ENCODE measurements around the gene MTRR. TPM values are rescaled to one million over a fixed set of nuclear protein-coding genes. Genes with fewer than 3 reads are reported as not detected.

Gene MTRR
- total and polyA plus RNA-seq, 9 of the 15 experiments (the other 6 are each of a cell fraction or from before 2014, with no cell fraction given), result 39.3 to 84.6 (median 66.2) TPM

DNA sequence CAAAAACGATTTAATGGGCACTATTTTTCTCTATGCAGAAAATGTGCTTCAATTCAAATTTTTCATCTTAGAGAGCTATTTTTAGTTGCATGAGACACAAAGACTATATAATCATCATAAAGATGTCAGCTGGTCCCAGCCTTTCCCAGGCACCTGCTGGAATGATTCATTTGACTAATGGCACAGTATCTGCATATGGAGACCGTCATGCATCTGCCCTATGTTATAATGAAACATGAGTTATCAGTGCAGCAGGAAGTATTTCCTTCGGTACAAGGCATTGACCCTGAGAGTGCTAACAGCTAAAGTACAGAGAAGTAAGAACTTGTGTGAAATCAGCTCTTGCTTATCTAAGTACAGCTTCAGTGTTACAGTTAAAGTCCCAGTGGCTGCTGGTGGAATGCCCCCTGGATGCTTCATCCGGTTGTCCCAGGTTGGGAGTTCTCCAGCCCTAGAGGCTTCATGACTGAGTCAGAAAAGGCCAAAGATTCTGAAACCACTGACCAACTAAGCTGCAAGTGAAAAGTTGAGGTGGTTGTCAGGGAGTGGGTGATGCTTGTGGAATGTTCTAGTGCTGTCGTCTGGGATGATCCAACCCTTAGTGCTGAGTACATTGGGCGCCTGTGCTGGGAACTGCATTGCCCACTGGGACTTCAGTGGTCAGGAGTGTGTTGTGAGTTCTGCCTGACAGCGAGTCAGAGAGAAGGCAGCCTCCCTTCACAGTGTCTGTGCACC, 57.2 kb downstream of the MTRR start:
- FAIRE-seq (no peak), ATAC-seq (no peak), DNase-seq (ENCODE audit: extremely low read depth in 1 of 4, low spot score in 3 of 4) (no peak)
- Histone ChIP-seq H3K9me1 (ENCODE audit: control insufficient read depth, insufficient read depth, low read length) (no peaks in the 10 kb centered on the region), H3K27ac (ENCODE audit: extremely low read depth, low read depth, low read length) (no peak overlapping the region), H3K4me3 (no peak overlapping the region), H3K79me2 (ENCODE audit: control insufficient read depth, insufficient read depth, low read length) (no peaks in the 10 kb centered on the region), H3K4me1 (replicated peaks in 1 of 2; ENCODE audit: control insufficient read depth in 2 of 2, insufficient read depth in 2 of 2, low read length in 2 of 2) (no peaks in the 10 kb centered on the region), H3K27me3 (ENCODE audit: control insufficient read depth in 2 of 2, insufficient read depth in 2 of 2, low read length in 2 of 2) (peaks cover 0 to 2% of the 10 kb centered on the region in 2 experiments; a peak in 2 of 5 replicates), H2AFZ (ENCODE audit: low read depth, low read length) (no peak overlapping the region), H3K9me3 (replicated peaks; ENCODE audit: control insufficient read depth, insufficient read depth, low read depth, low read length) (no peaks in the 10 kb centered on the region), H3K4me2 (ENCODE audit: insufficient read depth, low read length) (no peak overlapping the region), H3K36me3 (ENCODE audit: control insufficient read depth, insufficient read depth, low read length) (no peaks in the 10 kb centered on the region), H3K9ac (ENCODE audit: insufficient read depth in 1 of 2, low read depth in 2 of 2, low read length in 2 of 2) (no peak overlapping the region), H4K20me1 (replicated peaks; ENCODE audit: control insufficient read depth, insufficient read depth, low read length) (no peaks in the 10 kb centered on the region)
- ChIA-PET POLR2A (interaction anchor here (0.8 kb wide), 1 partner anchor 138 kb away, joined by 4 read pairs; no protein-coding TSS in a partner anchor), CTCF (ENCODE audit: low intra/inter-chr PET ratio) (no interaction called here)
- under 1% methylated on average over 7 of the region's 7 CpGs for WGBS (ENCODE audit: insufficient coverage, low coverage, missing lambda C conversion rate)
- BruUV-seq (replicated peaks), result no TSS peak
- intact Hi-C loops (cut with micrococcal nuclease), result loop anchor here (5.0 to 10.0 kb wide), 3 partner anchors 121 to 1619 kb away; partner anchors contain the start of gene SEMA5A
- in situ Hi-C loops (cut with MboI), result loop anchor here (10.0 kb wide), 1 partner anchor 1279 kb away; no protein-coding TSS in a partner anchor
- TF ChIP-seq MCM3 (IDR thresholded peaks at IDR 0.05), result no peak
- TF ChIP-seq, protein P1, sequence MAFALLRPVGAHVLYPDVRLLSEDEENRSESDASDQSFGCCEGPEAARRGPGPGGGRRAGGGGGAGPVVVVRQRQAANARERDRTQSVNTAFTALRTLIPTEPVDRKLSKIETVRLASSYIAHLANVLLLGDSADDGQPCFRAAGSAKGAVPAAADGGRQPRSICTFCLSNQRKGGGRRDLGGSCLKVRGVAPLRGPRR (CRISPR knock-in tag; IDR thresholded peaks at IDR 0.05), result no peak
- TF ChIP-seq PCBP2 (IDR thresholded peaks at IDR 0.05; ENCODE audit: low read depth, low read length, poor library complexity, severe bottlenecking), result no peak
- no peak for TF ChIP-seq ZNF384 (IDR thresholded peaks at IDR 0.05; ENCODE audit: low read depth, low read length)
- TF ChIP-seq SETDB1 (IDR thresholded peaks at IDR 0.05; ENCODE audit: low read length), result no peak
- TF ChIP-seq COPS2 (conservative IDR thresholded peaks at IDR 0.05), result no peak
- TF ChIP-seq HNRNPL (IDR thresholded peaks at IDR 0.05; ENCODE audit: low read depth, low read length), result no peak
- TF ChIP-seq MCM2 (IDR thresholded peaks at IDR 0.05; ENCODE audit: low read depth), result no peak
- no peak for TF ChIP-seq ZC3H8 (IDR thresholded peaks at IDR 0.05)
- TF ChIP-seq, protein P2, sequence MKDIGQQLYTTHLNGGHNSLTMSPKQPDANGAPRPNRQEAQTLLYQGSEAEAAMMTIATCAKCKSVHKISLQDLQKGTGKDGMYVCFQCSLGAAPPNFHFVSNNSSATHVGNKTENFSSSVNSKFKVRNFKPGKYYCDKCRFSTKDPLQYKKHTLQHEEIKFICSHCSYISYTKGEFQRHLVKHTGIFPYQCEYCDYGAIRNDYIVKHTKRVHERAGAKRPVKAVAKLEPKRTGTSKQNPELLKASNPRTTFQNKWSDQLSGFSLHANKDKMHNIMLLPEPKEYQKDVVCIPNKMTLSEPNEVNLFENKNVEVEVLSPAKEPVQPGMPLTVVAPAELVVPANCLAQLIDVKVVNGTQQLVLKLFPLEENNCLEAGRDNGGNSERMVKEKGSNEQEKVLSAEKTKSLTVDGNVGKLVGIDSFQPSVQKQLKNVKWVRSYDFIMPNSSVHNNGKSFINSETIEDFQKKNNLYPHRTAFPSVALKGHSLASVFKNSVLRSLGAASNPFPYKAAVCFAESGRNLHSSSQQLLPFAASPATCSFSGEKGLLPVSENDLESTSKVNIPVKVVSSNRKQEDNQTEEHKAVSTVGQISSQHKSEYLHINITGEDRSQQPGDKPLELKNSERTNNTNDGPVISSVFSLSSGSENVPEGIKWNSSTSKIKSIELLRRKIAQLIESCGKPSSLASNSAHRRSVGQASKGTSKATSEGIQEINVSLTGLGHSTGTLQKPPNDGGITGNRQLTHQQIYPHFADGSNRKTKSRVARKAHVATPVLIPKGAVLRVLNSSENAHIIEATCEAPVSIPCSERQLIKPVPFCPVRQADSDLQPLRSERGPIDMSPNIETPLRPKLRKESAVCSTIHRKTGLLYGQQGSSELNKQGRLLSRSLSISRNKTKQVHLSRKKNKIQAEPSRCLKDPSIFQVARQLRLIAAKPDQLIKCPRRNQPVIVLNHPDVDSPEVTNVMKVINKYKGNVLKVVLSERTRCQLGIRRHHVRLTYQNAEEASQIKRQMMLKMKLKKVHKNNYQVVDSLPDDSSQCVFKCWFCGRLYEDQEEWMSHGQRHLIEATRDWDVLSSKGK (CRISPR knock-in tag; IDR thresholded peaks at IDR 0.05), result no peak
- TF ChIP-seq, protein P3, sequence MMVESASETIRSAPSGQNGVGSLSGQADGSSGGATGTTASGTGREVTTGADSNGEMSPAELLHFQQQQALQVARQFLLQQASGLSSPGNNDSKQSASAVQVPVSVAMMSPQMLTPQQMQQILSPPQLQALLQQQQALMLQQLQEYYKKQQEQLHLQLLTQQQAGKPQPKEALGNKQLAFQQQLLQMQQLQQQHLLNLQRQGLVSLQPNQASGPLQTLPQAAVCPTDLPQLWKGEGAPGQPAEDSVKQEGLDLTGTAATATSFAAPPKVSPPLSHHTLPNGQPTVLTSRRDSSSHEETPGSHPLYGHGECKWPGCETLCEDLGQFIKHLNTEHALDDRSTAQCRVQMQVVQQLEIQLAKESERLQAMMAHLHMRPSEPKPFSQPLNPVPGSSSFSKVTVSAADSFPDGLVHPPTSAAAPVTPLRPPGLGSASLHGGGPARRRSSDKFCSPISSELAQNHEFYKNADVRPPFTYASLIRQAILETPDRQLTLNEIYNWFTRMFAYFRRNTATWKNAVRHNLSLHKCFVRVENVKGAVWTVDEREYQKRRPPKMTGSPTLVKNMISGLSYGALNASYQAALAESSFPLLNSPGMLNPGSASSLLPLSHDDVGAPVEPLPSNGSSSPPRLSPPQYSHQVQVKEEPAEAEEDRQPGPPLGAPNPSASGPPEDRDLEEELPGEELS (CRISPR knock-in tag; IDR thresholded peaks at IDR 0.05; ENCODE audit: borderline replicate concordance), result no peak
- TF ChIP-seq, protein P4, sequence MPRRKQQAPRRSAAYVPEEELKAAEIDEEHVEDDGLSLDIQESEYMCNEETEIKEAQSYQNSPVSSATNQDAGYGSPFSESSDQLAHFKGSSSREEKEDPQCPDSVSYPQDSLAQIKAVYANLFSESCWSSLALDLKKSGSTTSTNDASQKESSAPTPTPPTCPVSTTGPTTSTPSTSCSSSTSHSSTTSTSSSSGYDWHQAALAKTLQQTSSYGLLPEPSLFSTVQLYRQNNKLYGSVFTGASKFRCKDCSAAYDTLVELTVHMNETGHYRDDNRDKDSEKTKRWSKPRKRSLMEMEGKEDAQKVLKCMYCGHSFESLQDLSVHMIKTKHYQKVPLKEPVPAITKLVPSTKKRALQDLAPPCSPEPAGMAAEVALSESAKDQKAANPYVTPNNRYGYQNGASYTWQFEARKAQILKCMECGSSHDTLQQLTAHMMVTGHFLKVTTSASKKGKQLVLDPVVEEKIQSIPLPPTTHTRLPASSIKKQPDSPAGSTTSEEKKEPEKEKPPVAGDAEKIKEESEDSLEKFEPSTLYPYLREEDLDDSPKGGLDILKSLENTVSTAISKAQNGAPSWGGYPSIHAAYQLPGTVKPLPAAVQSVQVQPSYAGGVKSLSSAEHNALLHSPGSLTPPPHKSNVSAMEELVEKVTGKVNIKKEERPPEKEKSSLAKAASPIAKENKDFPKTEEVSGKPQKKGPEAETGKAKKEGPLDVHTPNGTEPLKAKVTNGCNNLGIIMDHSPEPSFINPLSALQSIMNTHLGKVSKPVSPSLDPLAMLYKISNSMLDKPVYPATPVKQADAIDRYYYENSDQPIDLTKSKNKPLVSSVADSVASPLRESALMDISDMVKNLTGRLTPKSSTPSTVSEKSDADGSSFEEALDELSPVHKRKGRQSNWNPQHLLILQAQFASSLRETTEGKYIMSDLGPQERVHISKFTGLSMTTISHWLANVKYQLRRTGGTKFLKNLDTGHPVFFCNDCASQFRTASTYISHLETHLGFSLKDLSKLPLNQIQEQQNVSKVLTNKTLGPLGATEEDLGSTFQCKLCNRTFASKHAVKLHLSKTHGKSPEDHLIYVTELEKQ (CRISPR knock-in tag; IDR thresholded peaks at IDR 0.05), result no peak
- TF ChIP-seq ARID2 (IDR thresholded peaks at IDR 0.05), result no peak

All from K562 (cell line).